Skeletal muscle tissue (tissue), 4 donors: ENCODE measurements around the gene PIGK. TPM values are rescaled to one million over a fixed set of nuclear protein-coding genes. Genes with fewer than 3 reads are reported as not detected.
"Not testable (repeated sequence)": the region's sequence is repeated elsewhere in the genome, so short reads cannot be mapped to it uniquely, and the experiment has no call there.

Experiments used
- H3K27ac ChIP-seq: one replicate; pipeline ENCODE4 v1.7.0; 2013; ENCODE audit warnings: mild to moderate bottlenecking, low read depth, low read length, inconsistent platforms
- H3K27me3 ChIP-seq, 3 donors: one replicate each; pipeline ENCODE4 v1.7.0; 2013; ENCODE audit warnings: low read length in 3 of 3; ENCODE audit not compliant: control insufficient read depth in 3 of 3, insufficient read depth in 3 of 3
- H3K36me3 ChIP-seq, 3 donors: one replicate each; pipeline ENCODE4 v1.7.0; 2013; ENCODE audit warnings: low read length in 3 of 3; ENCODE audit not compliant: control insufficient read depth in 3 of 3, insufficient read depth in 3 of 3
- H3K4me1 ChIP-seq, 3 donors: one replicate each; pipeline ENCODE4 v1.7.0; 2013; ENCODE audit warnings: low read length in 3 of 3, mild to moderate bottlenecking in 3 of 3; ENCODE audit not compliant: control insufficient read depth in 3 of 3, insufficient read depth in 3 of 3
- H3K4me3 ChIP-seq, 3 donors: one replicate each; pipeline ENCODE4 v1.7.0; 2013; ENCODE audit warnings: low read length in 3 of 3
- H3K9ac ChIP-seq, 3 donors: one replicate each; pipeline ENCODE4 v1.7.0; 2013; ENCODE audit warnings: low read length in 3 of 3, mild to moderate bottlenecking in 3 of 3, moderate library complexity in 2 of 3, low read depth in 1 of 3
- H3K9me3 ChIP-seq, 3 donors: one replicate each; pipeline ENCODE4 v1.7.0; 2013; ENCODE audit warnings: low read length in 3 of 3; ENCODE audit not compliant: control insufficient read depth in 3 of 3
- total RNA-seq: library from RNA; depleted of rRNA; stranded (reverse); fragments of >200 nt; gene quantifications from one replicate; pipeline ENCODE4 v1.2.3, GENCODE V29; 2014
- donor health status: Osteomylitis.

The PIGK gene
- total RNA-seq, 1 donor from 2014 or later, result 17.7 TPM

GRCh38 chr1:77234096-77234495, 14.9 kb upstream of the PIGK start:
- no peaks in the 10 kb centered on the region for H3K27me3 ChIP-seq
- H3K9me3 ChIP-seq, result no peaks in the 10 kb centered on the region
- H3K4me1 ChIP-seq, result no peaks in the 10 kb centered on the region
- no peak overlapping the region for H3K9ac ChIP-seq
- no peak overlapping the region for H3K4me3 ChIP-seq
- no peak overlapping the region for H3K27ac ChIP-seq
- H3K36me3 ChIP-seq, result no peaks in the 10 kb centered on the region

- Histone ChIP-seq H3K27me3 (no peaks in the 10 kb centered on the region), H3K36me3 (no peaks in the 10 kb centered on the region), H3K4me3 (no peak overlapping the region), H3K4me1 (no peaks in the 10 kb centered on the region), H3K9me3 (no peaks in the 10 kb centered on the region), H3K9ac (no peak overlapping the region), H3K27ac (no peak overlapping the region)
Measured at GRCh38 chr1:77232829-77233228, 13.6 kb upstream of the PIGK start.

- no peak overlapping the region for H3K9ac ChIP-seq
- no peak overlapping the region for H3K27ac ChIP-seq
- H3K27me3 ChIP-seq, result no peaks in the 10 kb centered on the region
- H3K36me3 ChIP-seq, result no peaks in the 10 kb centered on the region
- H3K9me3 ChIP-seq, result no peaks in the 10 kb centered on the region
- H3K4me3 ChIP-seq, result no peak overlapping the region
- H3K4me1 ChIP-seq, result no peaks in the 10 kb centered on the region
Measured at GRCh38 chr1:77230051-77230450, 10.8 kb upstream of the PIGK start.

- H3K4me1 ChIP-seq, result no peaks in the 10 kb centered on the region
- H3K9ac ChIP-seq, result no peak overlapping the region
- no peak overlapping the region for H3K27ac ChIP-seq
- no peak overlapping the region for H3K4me3 ChIP-seq
- no peaks in the 10 kb centered on the region for H3K36me3 ChIP-seq
- H3K9me3 ChIP-seq, result no peaks in the 10 kb centered on the region
- H3K27me3 ChIP-seq, result no peaks in the 10 kb centered on the region
Measured at GRCh38 chr1:77228836-77229235, 9.6 kb upstream of the PIGK start.

GRCh38 chr1:77227381-77227780, 8.2 kb upstream of the PIGK start:
- no peaks in the 10 kb centered on the region for H3K4me1 ChIP-seq

GRCh38 chr1:77222496-77222895, 3.3 kb upstream of the PIGK start:
- H3K9me3 ChIP-seq, result no peaks in the 10 kb centered on the region
- H3K4me3 ChIP-seq, result no peak overlapping the region
- no peak overlapping the region for H3K9ac ChIP-seq
- H3K36me3 ChIP-seq, result peaks cover 0 to 7% (median 0%) of the 10 kb centered on the region in 3 donors
- peaks cover 0 to 8% (median 4%) of the 10 kb centered on the region in 3 donors for H3K4me1 ChIP-seq
- no peak overlapping the region for H3K27ac ChIP-seq
- H3K27me3 ChIP-seq, result no peaks in the 10 kb centered on the region

More at GRCh38 chr1:77227381-77227780, 8.2 kb upstream of the PIGK start:
- no peaks in the 10 kb centered on the region for H3K9me3 ChIP-seq
- H3K36me3 ChIP-seq, result peaks cover 0 to 2% (median 0%) of the 10 kb centered on the region in 3 donors
- no peak overlapping the region for H3K4me3 ChIP-seq
- H3K27me3 ChIP-seq, result no peaks in the 10 kb centered on the region
- no peak overlapping the region for H3K9ac ChIP-seq
- H3K27ac ChIP-seq, result no peak overlapping the region

GRCh38 chr1:77220687-77221463, 1.6 kb upstream of the PIGK start:
- Histone ChIP-seq H3K4me1 (peaks cover 0 to 8% (median 4%) of the 10 kb centered on the region in 3 donors), H3K4me3 (no peak overlapping the region), H3K9ac (no peak overlapping the region), H3K36me3 (peaks cover 0 to 7% (median 0%) of the 10 kb centered on the region in 3 donors), H3K27me3 (no peaks in the 10 kb centered on the region), H3K9me3 (no peaks in the 10 kb centered on the region), H3K27ac (no peak overlapping the region)

GRCh38 chr1:77218477-77219165, 609 bp downstream of the PIGK start:
- Histone ChIP-seq H3K4me1 (peaks cover 0 to 8% (median 4%) of the 10 kb centered on the region in 3 donors), H3K9ac (peak overlapping the region; percentile 86 to 92 (median 88)), H3K27me3 (no peaks in the 10 kb centered on the region), H3K36me3 (peaks cover 0 to 7% (median 0%) of the 10 kb centered on the region in 3 donors), H3K9me3 (no peaks in the 10 kb centered on the region), H3K4me3 (peak overlapping the region; percentile 91 to 96 (median 91)), H3K27ac (peak overlapping the region; percentile 78)

- H3K27ac ChIP-seq, H3K4me1 ChIP-seq, H3K9me3 ChIP-seq, H3K9ac ChIP-seq, H3K36me3 ChIP-seq, H3K4me3 ChIP-seq, H3K27me3 ChIP-seq: not testable (repeated sequence)
Measured at GRCh38 chr1:77204043-77204442, 15.2 kb downstream of the PIGK start.

- Histone ChIP-seq H3K36me3 (no peaks in the 10 kb centered on the region), H3K27me3 (no peaks in the 10 kb centered on the region), H3K9ac (no peak overlapping the region), H3K9me3 (no peaks in the 10 kb centered on the region), H3K27ac (no peak overlapping the region), H3K4me3 (no peak overlapping the region), H3K4me1 (no peaks in the 10 kb centered on the region)
Measured at GRCh38 chr1:77202751-77203150, 16.5 kb downstream of the PIGK start.
